Measurements from ENCODE around the gene CNGA4. TPM values are rescaled to one million over a fixed set of nuclear protein-coding genes. Genes with fewer than 3 reads are reported as not detected.
"Not testable (repeated sequence)": the region's sequence is repeated elsewhere in the genome, so short reads cannot be mapped to it uniquely, and the experiment has no call there.

CNGA4 gene
- polyA plus RNA-seq, 6 donors from 2014 or later, result 0.26 to 0.32 TPM; not detected in 4

- Mint-ChIP-seq H3K4me1 (peaks cover 0 to 12% (median 0%) of the 10 kb centered on the region in 3 donors), H3K27ac (no peak overlapping the region), H3K4me3 (peak overlapping the region in 4 of 8 donors; percentile 39 to 91 (median 82)), H3K27me3 (peaks cover 0 to 10% (median 0%) of the 10 kb centered on the region in 3 donors), H3K36me3 (no peaks in the 10 kb centered on the region), H3K9me3 (no peaks in the 10 kb centered on the region)
- no peak for ATAC-seq (ENCODE audit: low read depth in 2 of 2)
- no peak for DNase-seq
These were observed 19.3 kb downstream of the CNGA4 start for GRCh38 chr11:6258141-6258540.

GRCh38 chr11:6258571-6259081 lies 19.7 kb downstream of the CNGA4 start:
- Mint-ChIP-seq H3K36me3 (no peaks in the 10 kb centered on the region), H3K27ac (no peak overlapping the region), H3K9me3 (no peaks in the 10 kb centered on the region), H3K4me1 (peaks cover 0 to 12% (median 0%) of the 10 kb centered on the region in 3 donors), H3K4me3 (peak overlapping the region in 6 of 8 donors; percentile 39 to 91 (median 82)), H3K27me3 (peaks cover 0 to 10% (median 0%) of the 10 kb centered on the region in 3 donors)
- DNase-seq, result no peak
- peak; percentile 36 to 44 for ATAC-seq (ENCODE audit: low read depth in 2 of 2)

DNA sequence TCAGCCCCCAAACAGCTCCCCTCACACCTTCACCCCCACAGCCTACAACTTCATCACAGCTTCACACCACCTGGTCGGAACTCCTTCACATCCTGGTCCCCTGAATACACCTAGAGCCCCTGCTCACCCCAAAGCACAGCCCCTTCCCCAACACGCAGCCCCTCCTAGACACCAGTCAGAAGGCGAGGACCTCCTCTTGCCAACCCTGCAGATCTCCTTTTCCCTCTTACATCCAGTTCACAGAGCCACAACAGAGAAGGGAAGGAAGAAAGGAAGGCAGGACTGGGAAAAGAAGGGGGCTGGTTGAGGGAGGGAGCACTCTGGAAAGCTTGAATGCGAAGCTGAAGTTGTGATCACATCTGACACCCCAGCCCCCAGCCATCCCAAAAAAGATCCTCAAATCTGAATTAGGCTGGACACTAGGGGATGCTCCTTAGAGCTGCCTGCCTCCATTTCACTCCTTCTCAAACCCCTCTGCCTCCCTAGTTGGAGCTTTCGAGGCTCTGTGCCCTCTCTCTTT lies 21.4 kb downstream of the CNGA4 start:
- Mint-ChIP-seq H3K27ac (no peak overlapping the region), H3K4me1 (peaks cover 0 to 12% (median 0%) of the 10 kb centered on the region in 3 donors), H3K9me3 (no peaks in the 10 kb centered on the region), H3K36me3 (no peaks in the 10 kb centered on the region), H3K27me3 (peaks cover 11 to 27% (median 14%) of the 10 kb centered on the region in 3 donors), H3K4me3 (no peak overlapping the region)
- ATAC-seq (ENCODE audit: low read depth in 2 of 2) (peak in 1 of 2 donors; percentile 20), DNase-seq (no peak)

DNA sequence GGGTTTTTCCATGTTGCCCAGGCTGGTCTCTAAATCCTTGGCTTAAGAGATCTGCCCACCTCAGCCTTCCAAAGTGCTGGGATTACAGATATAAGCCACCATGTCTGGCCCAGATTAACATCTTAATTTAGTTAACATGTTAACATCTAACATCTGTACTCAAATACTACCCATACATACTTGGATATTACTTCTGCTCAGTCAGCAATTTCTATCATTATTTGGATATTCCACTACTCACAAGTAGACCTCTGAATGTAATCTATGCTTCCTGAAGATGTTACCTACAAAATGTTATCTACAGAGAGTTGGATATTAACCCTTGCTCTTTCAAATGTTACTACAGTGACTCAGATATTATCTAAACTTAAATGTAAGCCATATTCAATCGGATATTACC lies 24.8 kb downstream of the CNGA4 start:
- ATAC-seq (ENCODE audit: low read depth in 2 of 2), result no peak
- Mint-ChIP-seq H3K36me3 (no peaks in the 10 kb centered on the region), H3K9me3 (no peaks in the 10 kb centered on the region)

DNA sequence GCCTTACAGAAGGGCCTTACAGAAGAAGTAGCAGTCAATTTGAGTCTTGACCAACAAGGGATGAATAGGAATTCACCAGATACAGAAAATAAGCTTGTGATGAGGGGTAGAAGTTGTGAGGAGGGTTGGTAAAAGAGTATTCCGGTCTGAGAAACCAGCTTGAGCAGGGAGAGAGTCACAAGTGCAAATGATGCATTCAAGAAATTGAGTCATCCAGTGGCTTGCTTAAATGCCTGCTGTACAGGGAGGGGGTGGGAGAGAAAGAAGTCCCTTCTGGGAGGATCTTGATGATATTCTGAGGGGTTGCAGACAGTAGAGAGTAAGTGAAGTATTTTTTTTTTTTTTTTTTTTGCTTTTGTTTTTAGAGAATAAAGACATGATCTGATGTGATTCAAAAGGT lies 29.9 kb downstream of the CNGA4 start:
- ATAC-seq (ENCODE audit: low read depth in 2 of 2) (no peak), DNase-seq (no peak)
- H3K27me3 Mint-ChIP-seq, result peaks cover 45 to 70% (median 47%) of the 10 kb centered on the region in 3 donors
- no peak overlapping the region for H3K27ac Mint-ChIP-seq
- H3K36me3 Mint-ChIP-seq, result no peaks in the 10 kb centered on the region
- H3K9me3 Mint-ChIP-seq, result no peaks in the 10 kb centered on the region
- no peaks in the 10 kb centered on the region for H3K4me1 Mint-ChIP-seq
- H3K4me3 Mint-ChIP-seq, result no peak overlapping the region

More for the DNA sequence above, 24.8 kb downstream of the CNGA4 start:
- Mint-ChIP-seq H3K27me3 (peaks cover 24 to 30% (median 29%) of the 10 kb centered on the region in 3 donors), H3K4me1 (peaks cover 0 to 8% (median 0%) of the 10 kb centered on the region in 3 donors), H3K4me3 (no peak overlapping the region), H3K27ac (no peak overlapping the region)
- DNase-seq, result no peak

DNA sequence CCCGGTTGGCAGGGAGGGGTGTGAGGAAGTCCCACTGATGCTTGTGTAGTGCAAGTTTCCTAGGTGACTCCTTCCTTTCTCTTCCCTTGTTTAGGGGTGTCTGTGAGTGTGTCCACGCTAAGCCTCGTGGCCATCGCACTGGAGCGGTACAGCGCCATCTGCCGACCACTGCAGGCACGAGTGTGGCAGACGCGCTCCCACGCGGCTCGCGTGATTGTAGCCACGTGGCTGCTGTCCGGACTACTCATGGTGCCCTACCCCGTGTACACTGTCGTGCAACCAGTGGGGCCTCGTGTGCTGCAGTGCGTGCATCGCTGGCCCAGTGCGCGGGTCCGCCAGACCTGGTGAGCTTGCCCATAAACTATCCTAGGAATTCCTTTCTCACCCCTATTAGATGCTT lies 31.1 kb downstream of the CNGA4 start:
- peaks cover 45 to 70% (median 49%) of the 10 kb centered on the region in 3 donors for H3K27me3 Mint-ChIP-seq
- no peak for ATAC-seq (ENCODE audit: low read depth in 2 of 2)
- H3K27ac Mint-ChIP-seq, result no peak overlapping the region

DNA sequence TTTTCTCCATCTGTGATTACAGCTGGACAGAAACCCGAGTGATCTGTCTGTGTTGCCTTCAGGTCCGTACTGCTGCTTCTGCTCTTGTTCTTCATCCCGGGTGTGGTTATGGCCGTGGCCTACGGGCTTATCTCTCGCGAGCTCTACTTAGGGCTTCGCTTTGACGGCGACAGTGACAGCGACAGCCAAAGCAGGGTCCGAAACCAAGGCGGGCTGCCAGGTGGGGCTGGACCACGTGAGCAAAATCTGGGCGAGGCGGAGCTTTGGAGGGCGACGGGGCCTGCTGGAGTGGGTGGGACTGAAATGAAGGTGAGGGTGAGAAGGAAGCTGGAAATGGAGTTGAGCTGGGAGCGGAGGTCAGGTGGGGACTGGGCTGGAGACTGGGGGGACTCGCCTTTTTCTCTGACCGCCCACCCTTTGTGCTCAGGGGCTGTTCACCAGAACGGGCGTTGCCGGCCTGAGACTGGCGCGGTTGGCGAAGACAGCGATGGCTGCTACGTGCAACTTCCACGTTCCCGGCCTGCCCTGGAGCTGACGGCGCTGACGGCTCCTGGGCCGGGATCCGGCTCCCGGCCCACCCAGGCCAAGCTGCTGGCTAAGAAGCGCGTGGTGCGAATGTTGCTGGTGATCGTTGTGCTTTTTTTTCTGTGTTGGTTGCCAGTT lies 31.8 kb downstream of the CNGA4 start:
- Mint-ChIP-seq H3K4me3 (peak overlapping the region in 1 of 8 donors; percentile 43), H3K4me1 (no peaks in the 10 kb centered on the region), H3K36me3 (no peaks in the 10 kb centered on the region), H3K9me3 (peaks cover 0 to 2% (median 0%) of the 10 kb centered on the region in 7 donors), H3K27ac (no peak overlapping the region), H3K27me3 (peaks cover 45 to 71% (median 51%) of the 10 kb centered on the region in 3 donors)
- ATAC-seq (ENCODE audit: low read depth in 2 of 2) (no peak), DNase-seq (no peak)

More for the DNA sequence above, 31.1 kb downstream of the CNGA4 start:
- Mint-ChIP-seq H3K4me1 (no peaks in the 10 kb centered on the region), H3K4me3 (no peak overlapping the region), H3K36me3 (no peaks in the 10 kb centered on the region), H3K9me3 (no peaks in the 10 kb centered on the region)
- DNase-seq, result no peak

GRCh38 chr11:6271598-6271997 lies 32.7 kb downstream of the CNGA4 start:
- H3K36me3 Mint-ChIP-seq, result no peaks in the 10 kb centered on the region
- no peaks in the 10 kb centered on the region for H3K4me1 Mint-ChIP-seq
- peaks cover 0 to 10% (median 3%) of the 10 kb centered on the region in 7 donors for H3K9me3 Mint-ChIP-seq
- ATAC-seq (ENCODE audit: low read depth in 2 of 2), result no peak
- H3K27me3 Mint-ChIP-seq, result peaks cover 45 to 74% (median 53%) of the 10 kb centered on the region in 3 donors
- peak overlapping the region in 1 of 6 donors; percentile 67 for H3K27ac Mint-ChIP-seq
- H3K4me3 Mint-ChIP-seq, result peak overlapping the region in 1 of 8 donors; percentile 5
- no peak for DNase-seq

DNA sequence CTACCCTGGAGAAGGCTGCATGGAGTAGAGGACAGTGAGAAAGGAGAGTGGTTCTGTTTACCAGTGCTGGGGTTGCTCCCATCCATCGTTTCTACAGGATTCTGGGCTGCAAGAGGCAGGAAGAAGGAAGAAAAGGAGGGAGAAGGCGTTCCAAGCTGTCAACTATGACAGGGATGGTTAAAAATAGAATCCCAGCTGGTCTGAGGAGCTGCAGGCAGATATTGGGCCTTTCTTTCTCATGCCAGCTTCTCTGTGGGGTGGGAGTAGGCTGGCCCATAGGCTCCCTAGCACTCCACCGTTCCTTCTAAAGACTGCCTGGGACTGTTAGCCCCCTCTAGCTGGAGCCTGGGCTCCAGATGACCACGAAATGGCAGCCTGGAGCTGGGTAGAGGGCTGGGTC lies 34.3 kb downstream of the CNGA4 start:
- no peak overlapping the region for H3K4me3 Mint-ChIP-seq
- H3K9me3 Mint-ChIP-seq, result peaks cover 0 to 17% (median 5%) of the 10 kb centered on the region in 7 donors
- no peaks in the 10 kb centered on the region for H3K36me3 Mint-ChIP-seq

GRCh38 chr11:6280809-6281208 lies 41.9 kb downstream of the CNGA4 start:
- DNase-seq; H3K4me1 Mint-ChIP-seq; H3K4me3 Mint-ChIP-seq; H3K36me3 Mint-ChIP-seq; H3K27ac Mint-ChIP-seq; ATAC-seq (ENCODE audit: low read depth in 2 of 2): not testable (repeated sequence)
- peaks cover 0 to 15% (median 5%) of the 10 kb centered on the region in 7 donors for H3K9me3 Mint-ChIP-seq
- peaks cover 50 to 59% (median 51%) of the 10 kb centered on the region in 3 donors for H3K27me3 Mint-ChIP-seq

More for the DNA sequence above, 34.3 kb downstream of the CNGA4 start:
- no peaks in the 10 kb centered on the region for H3K4me1 Mint-ChIP-seq
- H3K27ac Mint-ChIP-seq, result no peak overlapping the region
- ATAC-seq (ENCODE audit: low read depth in 2 of 2), result no peak
- peaks cover 56 to 80% (median 65%) of the 10 kb centered on the region in 3 donors for H3K27me3 Mint-ChIP-seq
- no peak for DNase-seq

DNA sequence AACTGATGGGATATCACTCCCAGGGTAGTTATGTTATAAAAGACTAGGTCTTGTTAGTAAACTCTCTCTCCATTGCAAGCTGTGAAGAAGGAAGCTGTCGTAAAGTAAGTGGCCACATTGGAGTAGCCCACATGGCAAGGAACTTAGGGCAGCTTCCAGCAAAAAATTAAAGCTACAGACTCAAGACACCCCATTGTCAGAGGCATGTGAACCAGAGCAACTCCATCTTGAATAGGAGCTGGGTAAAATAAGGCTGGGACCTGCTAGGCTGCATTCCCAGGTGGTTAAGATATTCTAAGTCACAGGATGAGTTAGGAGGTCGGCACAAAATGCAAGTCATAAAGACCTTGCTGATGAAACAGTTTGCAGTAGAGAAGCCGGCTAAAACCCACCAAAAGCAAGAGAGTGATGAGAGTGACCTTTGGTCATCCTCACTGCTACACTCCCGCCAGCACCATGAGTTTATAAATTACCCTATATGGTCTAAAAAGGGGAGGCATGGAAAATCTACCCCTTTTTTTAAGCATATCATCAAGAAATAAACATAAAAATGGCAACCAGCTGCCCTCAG lies 44.6 kb downstream of the CNGA4 start:
- no peak for ATAC-seq (ENCODE audit: low read depth in 2 of 2)
- Mint-ChIP-seq H3K4me1 (no peaks in the 10 kb centered on the region), H3K4me3 (no peak overlapping the region), H3K36me3 (no peaks in the 10 kb centered on the region), H3K27me3 (peaks cover 32 to 44% (median 40%) of the 10 kb centered on the region in 3 donors), H3K9me3 (no peaks in the 10 kb centered on the region), H3K27ac (no peak overlapping the region)
- no peak for DNase-seq

- Mint-ChIP-seq H3K4me3 (peak overlapping the region in 1 of 8 donors; percentile 59), H3K4me1 (no peaks in the 10 kb centered on the region), H3K36me3 (no peaks in the 10 kb centered on the region), H3K9me3 (no peaks in the 10 kb centered on the region), H3K27ac (no peak overlapping the region), H3K27me3 (peaks cover 37 to 44% (median 41%) of the 10 kb centered on the region in 3 donors)
- DNase-seq (no peak), ATAC-seq (ENCODE audit: low read depth in 2 of 2) (no peak)
These were observed 45.4 kb downstream of the CNGA4 start for GRCh38 chr11:6284250-6284649.

- no peak overlapping the region for H3K4me3 Mint-ChIP-seq
- no peaks in the 10 kb centered on the region for H3K4me1 Mint-ChIP-seq
- H3K27me3 Mint-ChIP-seq, result peaks cover 42 to 51% (median 45%) of the 10 kb centered on the region in 3 donors
- H3K36me3 Mint-ChIP-seq, result no peaks in the 10 kb centered on the region
- no peak for DNase-seq
- no peak for ATAC-seq (ENCODE audit: low read depth in 2 of 2)
- no peak overlapping the region for H3K27ac Mint-ChIP-seq
- H3K9me3 Mint-ChIP-seq, result no peaks in the 10 kb centered on the region
These were observed 46.1 kb downstream of the CNGA4 start for GRCh38 chr11:6285019-6285418.

Measured in naive B cell (primary cell).